HEK293 (cell line): ENCODE results near the gene DMWD.

ENCODE experiments used
- IKZF3 ChIP-seq: fragments of 450-650 bp; IDR thresholded peaks from 2 replicates; pipeline ENCODE4 v1.5.0; 2018; ENCODE audit warnings: missing biosample characterization, mild to moderate bottlenecking, missing genetic modification characterization, moderate library complexity
- ZBTB20 ChIP-seq: fragments of 450-650 bp; formaldehyde crosslinking; IDR thresholded peaks from 2 replicates; pipeline ENCODE4 v1.5.1; 2016; ENCODE audit warnings: missing biosample characterization, missing genetic modification characterization
- ZNF114 ChIP-seq: fragments of 450-650 bp; formaldehyde crosslinking; IDR thresholded peaks from 2 replicates; pipeline ENCODE4 v1.5.0; 2017; ENCODE audit warnings: missing biosample characterization, missing genetic modification characterization
- ZNF266 ChIP-seq: fragments of 450-650 bp; formaldehyde crosslinking; IDR thresholded peaks from 2 replicates; pipeline ENCODE4 v1.5.1; 2016; ENCODE audit warnings: missing biosample characterization, missing genetic modification characterization, low read depth
- ZNF280D ChIP-seq: fragments of 450-650 bp; formaldehyde crosslinking; IDR thresholded peaks from 2 replicates; pipeline ENCODE4 v1.5.1; 2016; ENCODE audit warnings: missing biosample characterization, missing genetic modification characterization
- ZNF354C ChIP-seq: fragments of 450-650 bp; formaldehyde crosslinking; IDR thresholded peaks from 2 replicates; pipeline ENCODE4 v1.5.1; 2016; ENCODE audit warnings: missing biosample characterization, missing genetic modification characterization, low read depth, borderline replicate concordance
- ZNF707 ChIP-seq: fragments of 450-650 bp; formaldehyde crosslinking; IDR thresholded peaks from 2 replicates; pipeline ENCODE4 v1.5.1; 2016; ENCODE audit warnings: missing biosample characterization, missing genetic modification characterization
- TF ChIP-seq, protein P1 (sequence below): fragments of 450-650 bp; formaldehyde crosslinking; IDR thresholded peaks from 2 replicates; pipeline ENCODE4 v1.5.1; 2016; ENCODE audit warnings: missing biosample characterization, missing genetic modification characterization
- TF ChIP-seq, protein P2 (sequence below): fragments of 450-650 bp; formaldehyde crosslinking; IDR thresholded peaks from 2 replicates; pipeline ENCODE4 v1.5.1; 2017; ENCODE audit warnings: missing biosample characterization, missing genetic modification characterization
- TF ChIP-seq, protein P3 (sequence below): fragments of 450-650 bp; formaldehyde crosslinking; IDR thresholded peaks from 2 replicates; pipeline ENCODE4 v1.5.1; 2016; ENCODE audit warnings: missing biosample characterization, missing genetic modification characterization, low read depth

DNA sequence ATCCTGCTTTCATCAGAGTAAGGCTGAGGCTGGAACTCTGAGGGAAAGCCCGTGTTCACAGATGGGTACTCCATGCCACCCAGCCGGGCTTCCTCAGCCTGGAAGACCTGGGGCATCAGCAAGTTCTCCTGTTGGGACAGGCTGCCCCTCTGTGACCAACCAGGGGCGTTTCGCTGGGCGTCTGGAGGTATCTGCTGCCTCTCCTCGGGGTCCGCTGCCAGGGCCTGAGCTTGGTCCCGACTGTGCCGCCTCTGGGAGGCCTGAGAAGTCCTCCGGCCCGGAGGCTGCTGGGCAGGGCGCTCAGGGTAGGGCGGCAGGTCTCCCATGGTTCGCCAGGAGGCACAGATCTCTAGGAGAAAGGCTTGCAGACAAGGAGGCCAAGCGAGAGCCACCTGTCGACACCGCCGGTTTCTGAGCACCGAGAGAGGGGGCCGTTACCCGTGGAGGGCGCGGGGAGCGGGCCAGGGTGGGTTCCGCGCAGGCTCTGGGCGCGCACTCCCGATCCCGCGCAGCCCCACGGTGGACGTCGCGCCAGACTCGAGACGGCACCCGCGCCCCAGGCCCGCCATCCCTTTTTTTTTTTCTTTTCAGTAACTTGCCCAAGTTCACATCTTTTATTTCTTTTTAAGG is 22.3 kb upstream of the DMWD start, which contains the start of gene RSPH6A:
- TF ChIP-seq ZNF266 (no peak), ZNF280D (tag by site-specific recombination) (no peak), ZNF707 (no peak), ZNF354C (no peak), ZBTB20 (tag by site-specific recombination) (no peak), ZNF114 (tag by site-specific recombination) (no peak), IKZF3 (tag by site-specific recombination) (no peak)
- TF ChIP-seq, protein P1, sequence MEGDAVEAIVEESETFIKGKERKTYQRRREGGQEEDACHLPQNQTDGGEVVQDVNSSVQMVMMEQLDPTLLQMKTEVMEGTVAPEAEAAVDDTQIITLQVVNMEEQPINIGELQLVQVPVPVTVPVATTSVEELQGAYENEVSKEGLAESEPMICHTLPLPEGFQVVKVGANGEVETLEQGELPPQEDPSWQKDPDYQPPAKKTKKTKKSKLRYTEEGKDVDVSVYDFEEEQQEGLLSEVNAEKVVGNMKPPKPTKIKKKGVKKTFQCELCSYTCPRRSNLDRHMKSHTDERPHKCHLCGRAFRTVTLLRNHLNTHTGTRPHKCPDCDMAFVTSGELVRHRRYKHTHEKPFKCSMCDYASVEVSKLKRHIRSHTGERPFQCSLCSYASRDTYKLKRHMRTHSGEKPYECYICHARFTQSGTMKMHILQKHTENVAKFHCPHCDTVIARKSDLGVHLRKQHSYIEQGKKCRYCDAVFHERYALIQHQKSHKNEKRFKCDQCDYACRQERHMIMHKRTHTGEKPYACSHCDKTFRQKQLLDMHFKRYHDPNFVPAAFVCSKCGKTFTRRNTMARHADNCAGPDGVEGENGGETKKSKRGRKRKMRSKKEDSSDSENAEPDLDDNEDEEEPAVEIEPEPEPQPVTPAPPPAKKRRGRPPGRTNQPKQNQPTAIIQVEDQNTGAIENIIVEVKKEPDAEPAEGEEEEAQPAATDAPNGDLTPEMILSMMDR (tag by site-specific recombination), result no peak
- TF ChIP-seq, protein P2, sequence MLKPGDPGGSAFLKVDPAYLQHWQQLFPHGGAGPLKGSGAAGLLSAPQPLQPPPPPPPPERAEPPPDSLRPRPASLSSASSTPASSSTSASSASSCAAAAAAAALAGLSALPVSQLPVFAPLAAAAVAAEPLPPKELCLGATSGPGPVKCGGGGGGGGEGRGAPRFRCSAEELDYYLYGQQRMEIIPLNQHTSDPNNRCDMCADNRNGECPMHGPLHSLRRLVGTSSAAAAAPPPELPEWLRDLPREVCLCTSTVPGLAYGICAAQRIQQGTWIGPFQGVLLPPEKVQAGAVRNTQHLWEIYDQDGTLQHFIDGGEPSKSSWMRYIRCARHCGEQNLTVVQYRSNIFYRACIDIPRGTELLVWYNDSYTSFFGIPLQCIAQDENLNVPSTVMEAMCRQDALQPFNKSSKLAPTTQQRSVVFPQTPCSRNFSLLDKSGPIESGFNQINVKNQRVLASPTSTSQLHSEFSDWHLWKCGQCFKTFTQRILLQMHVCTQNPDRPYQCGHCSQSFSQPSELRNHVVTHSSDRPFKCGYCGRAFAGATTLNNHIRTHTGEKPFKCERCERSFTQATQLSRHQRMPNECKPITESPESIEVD (tag by site-specific recombination), result no peak
- TF ChIP-seq, protein P3, sequence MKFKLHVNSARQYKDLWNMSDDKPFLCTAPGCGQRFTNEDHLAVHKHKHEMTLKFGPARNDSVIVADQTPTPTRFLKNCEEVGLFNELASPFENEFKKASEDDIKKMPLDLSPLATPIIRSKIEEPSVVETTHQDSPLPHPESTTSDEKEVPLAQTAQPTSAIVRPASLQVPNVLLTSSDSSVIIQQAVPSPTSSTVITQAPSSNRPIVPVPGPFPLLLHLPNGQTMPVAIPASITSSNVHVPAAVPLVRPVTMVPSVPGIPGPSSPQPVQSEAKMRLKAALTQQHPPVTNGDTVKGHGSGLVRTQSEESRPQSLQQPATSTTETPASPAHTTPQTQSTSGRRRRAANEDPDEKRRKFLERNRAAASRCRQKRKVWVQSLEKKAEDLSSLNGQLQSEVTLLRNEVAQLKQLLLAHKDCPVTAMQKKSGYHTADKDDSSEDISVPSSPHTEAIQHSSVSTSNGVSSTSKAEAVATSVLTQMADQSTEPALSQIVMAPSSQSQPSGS (tag by site-specific recombination), result no peak
